ENCODE data around the gene MCCD1. TPM values are rescaled to one million over a fixed set of nuclear protein-coding genes. Genes with fewer than 3 reads are reported as not detected.

MCCD1 gene
- total and polyA plus RNA-seq, 2 of the 13 experiments (the other 11 are each of a cell fraction or from before 2014, with no cell fraction given): 0.15 TPM; not detected in 1

DNA sequence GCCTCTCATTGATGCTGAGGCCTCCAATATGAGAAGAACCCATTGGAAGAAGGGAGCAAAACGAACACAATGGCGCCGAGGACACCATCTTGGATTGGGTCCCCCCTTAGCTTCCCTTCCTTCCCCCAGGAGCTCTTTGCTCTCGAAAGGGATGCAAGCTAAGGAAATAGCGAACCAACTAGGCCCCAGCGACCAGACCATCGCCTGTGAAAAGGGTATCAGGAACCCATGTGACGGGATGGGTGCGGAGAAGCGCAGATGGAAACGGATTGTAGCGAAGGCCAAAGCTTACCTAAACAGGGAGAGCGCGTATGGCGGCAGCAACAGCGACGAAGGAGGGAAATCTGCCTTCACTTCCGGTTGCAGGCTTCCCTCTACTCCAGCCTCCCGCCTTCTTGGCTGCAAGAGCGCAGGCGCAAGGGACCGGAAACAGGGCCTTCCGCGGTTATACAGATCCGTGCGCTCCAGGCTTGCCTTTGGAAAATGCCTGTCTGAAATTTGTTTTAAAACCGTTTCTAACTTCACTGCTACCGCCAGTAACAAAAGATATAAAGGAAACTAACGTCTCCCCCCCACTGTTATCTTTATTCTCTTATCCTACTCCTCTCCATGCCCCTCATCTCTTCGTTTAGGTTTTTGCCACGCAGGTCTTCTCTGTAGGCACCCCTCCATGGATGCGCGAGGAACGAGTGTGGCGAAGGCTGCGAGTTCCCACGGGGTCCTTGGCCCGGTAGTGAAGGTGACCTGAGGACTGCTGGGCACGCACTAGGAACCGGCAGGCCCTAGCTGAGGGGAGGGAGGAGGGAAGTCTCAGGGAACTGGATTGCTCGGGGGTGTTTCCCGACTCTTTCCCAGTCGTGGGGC is 13.1 kb downstream of the MCCD1 start, which contains the start of gene DDX39B (continued):
- TF ChIP-seq, protein P1, sequence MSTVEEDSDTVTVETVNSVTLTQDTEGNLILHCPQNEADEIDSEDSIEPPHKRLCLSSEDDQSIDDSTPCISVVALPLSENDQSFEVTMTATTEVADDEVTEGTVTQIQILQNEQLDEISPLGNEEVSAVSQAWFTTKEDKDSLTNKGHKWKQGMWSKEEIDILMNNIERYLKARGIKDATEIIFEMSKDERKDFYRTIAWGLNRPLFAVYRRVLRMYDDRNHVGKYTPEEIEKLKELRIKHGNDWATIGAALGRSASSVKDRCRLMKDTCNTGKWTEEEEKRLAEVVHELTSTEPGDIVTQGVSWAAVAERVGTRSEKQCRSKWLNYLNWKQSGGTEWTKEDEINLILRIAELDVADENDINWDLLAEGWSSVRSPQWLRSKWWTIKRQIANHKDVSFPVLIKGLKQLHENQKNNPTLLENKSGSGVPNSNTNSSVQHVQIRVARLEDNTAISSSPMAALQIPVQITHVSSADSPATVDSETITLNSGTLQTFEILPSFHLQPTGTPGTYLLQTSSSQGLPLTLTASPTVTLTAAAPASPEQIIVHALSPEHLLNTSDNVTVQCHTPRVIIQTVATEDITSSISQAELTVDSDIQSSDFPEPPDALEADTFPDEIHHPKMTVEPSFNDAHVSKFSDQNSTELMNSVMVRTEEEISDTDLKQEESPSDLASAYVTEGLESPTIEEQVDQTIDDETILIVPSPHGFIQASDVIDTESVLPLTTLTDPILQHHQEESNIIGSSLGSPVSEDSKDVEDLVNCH (CRISPR knock-in tag; IDR thresholded peaks at IDR 0.05): no peak
- TF ChIP-seq, protein P2, sequence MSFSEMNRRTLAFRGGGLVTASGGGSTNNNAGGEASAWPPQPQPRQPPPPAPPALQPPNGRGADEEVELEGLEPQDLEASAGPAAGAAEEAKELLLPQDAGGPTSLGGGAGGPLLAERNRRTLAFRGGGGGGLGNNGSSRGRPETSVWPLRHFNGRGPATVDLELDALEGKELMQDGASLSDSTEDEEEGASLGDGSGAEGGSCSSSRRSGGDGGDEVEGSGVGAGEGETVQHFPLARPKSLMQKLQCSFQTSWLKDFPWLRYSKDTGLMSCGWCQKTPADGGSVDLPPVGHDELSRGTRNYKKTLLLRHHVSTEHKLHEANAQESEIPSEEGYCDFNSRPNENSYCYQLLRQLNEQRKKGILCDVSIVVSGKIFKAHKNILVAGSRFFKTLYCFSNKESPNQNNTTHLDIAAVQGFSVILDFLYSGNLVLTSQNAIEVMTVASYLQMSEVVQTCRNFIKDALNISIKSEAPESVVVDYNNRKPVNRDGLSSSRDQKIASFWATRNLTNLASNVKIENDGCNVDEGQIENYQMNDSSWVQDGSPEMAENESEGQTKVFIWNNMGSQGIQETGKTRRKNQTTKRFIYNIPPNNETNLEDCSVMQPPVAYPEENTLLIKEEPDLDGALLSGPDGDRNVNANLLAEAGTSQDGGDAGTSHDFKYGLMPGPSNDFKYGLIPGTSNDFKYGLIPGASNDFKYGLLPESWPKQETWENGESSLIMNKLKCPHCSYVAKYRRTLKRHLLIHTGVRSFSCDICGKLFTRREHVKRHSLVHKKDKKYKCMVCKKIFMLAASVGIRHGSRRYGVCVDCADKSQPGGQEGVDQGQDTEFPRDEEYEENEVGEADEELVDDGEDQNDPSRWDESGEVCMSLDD (CRISPR knock-in tag; IDR thresholded peaks at IDR 0.05; ENCODE audit: borderline replicate concordance): 0 out of 2 replicates have a peak, but pooled peaks have one; percentile 49
- TF ChIP-seq ARHGAP35 (CRISPR knock-in tag; IDR thresholded peaks at IDR 0.05; ENCODE audit: borderline replicate concordance): no peak; the same call in none of the 2 replicates
- TF ChIP-seq TCF12 (IDR thresholded peaks at IDR 0.05): no peak
- no peak for TF ChIP-seq TCF12 (CRISPR knock-in tag; IDR thresholded peaks at IDR 0.05)
- TF ChIP-seq PCBP2 (optimal IDR thresholded peaks at IDR 0.05; ENCODE audit: low read depth, low read length, poor library complexity, severe bottlenecking): no peak
- TF ChIP-seq CHCHD3 (CRISPR knock-in tag; IDR thresholded peaks at IDR 0.05): no peak
- TF ChIP-seq, protein P3, sequence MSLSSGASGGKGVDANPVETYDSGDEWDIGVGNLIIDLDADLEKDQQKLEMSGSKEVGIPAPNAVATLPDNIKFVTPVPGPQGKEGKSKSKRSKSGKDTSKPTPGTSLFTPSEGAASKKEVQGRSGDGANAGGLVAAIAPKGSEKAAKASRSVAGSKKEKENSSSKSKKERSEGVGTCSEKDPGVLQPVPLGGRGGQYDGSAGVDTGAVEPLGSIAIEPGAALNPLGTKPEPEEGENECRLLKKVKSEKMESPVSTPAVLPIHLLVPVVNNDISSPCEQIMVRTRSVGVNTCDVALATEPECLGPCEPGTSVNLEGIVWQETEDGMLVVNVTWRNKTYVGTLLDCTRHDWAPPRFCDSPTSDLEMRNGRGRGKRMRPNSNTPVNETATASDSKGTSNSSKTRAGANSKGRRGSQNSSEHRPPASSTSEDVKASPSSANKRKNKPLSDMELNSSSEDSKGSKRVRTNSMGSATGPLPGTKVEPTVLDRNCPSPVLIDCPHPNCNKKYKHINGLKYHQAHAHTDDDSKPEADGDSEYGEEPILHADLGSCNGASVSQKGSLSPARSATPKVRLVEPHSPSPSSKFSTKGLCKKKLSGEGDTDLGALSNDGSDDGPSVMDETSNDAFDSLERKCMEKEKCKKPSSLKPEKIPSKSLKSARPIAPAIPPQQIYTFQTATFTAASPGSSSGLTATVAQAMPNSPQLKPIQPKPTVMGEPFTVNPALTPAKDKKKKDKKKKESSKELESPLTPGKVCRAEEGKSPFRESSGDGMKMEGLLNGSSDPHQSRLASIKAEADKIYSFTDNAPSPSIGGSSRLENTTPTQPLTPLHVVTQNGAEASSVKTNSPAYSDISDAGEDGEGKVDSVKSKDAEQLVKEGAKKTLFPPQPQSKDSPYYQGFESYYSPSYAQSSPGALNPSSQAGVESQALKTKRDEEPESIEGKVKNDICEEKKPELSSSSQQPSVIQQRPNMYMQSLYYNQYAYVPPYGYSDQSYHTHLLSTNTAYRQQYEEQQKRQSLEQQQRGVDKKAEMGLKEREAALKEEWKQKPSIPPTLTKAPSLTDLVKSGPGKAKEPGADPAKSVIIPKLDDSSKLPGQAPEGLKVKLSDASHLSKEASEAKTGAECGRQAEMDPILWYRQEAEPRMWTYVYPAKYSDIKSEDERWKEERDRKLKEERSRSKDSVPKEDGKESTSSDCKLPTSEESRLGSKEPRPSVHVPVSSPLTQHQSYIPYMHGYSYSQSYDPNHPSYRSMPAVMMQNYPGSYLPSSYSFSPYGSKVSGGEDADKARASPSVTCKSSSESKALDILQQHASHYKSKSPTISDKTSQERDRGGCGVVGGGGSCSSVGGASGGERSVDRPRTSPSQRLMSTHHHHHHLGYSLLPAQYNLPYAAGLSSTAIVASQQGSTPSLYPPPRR (CRISPR knock-in tag; IDR thresholded peaks at IDR 0.05; ENCODE audit: borderline replicate concordance): peak; percentile 37; the same call in 1 of the 2 replicates
- TF ChIP-seq ARID2 (CRISPR knock-in tag; IDR thresholded peaks at IDR 0.05; ENCODE audit: borderline replicate concordance): no peak
- peak; percentile 84 for TF ChIP-seq TP53 (CRISPR knock-in tag; conservative IDR thresholded peaks at IDR 0.05)
- TF ChIP-seq, protein P4, sequence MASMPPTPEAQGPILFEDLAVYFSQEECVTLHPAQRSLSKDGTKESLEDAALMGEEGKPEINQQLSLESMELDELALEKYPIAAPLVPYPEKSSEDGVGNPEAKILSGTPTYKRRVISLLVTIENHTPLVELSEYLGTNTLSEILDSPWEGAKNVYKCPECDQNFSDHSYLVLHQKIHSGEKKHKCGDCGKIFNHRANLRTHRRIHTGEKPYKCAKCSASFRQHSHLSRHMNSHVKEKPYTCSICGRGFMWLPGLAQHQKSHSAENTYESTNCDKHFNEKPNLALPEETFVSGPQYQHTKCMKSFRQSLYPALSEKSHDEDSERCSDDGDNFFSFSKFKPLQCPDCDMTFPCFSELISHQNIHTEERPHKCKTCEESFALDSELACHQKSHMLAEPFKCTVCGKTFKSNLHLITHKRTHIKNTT (CRISPR knock-in tag; IDR thresholded peaks at IDR 0.05): peak; percentile 39; the same call in 1 of the 2 replicates
- peak; percentile 88 for TF ChIP-seq ZKSCAN5 (CRISPR knock-in tag; IDR thresholded peaks at IDR 0.05)
- TF ChIP-seq ZNF644 (CRISPR knock-in tag; IDR thresholded peaks at IDR 0.05; ENCODE audit: low read depth): peak; percentile 80; the same call in 1 of the 2 replicates
- 0 out of 2 replicates have a peak, but pooled peaks have one; percentile 67 for TF ChIP-seq WIZ (CRISPR knock-in tag; IDR thresholded peaks at IDR 0.05)
- no peak for TF ChIP-seq FLYWCH1 (CRISPR knock-in tag; IDR thresholded peaks at IDR 0.05)
- peak; percentile 57; the same call in 1 of the 2 replicates for TF ChIP-seq ZNF317 (CRISPR knock-in tag; IDR thresholded peaks at IDR 0.05)
- no peak for TF ChIP-seq ZNF180 (CRISPR knock-in tag; IDR thresholded peaks at IDR 0.05; ENCODE audit: borderline replicate concordance, low read depth)

Data from HepG2 (cell line).